HG02678 (cell line): ENCODE results near the gene HSD17B7.
"Not testable (repeated sequence)": the region's sequence is repeated elsewhere in the genome, so short reads cannot be mapped to it uniquely, and the experiment has no call there.

Experiments
- ATAC-seq: cut with Tn5 transposase; IDR thresholded peaks from one replicate; pipeline ENCODE4 v1.9.1; 2021; ENCODE audit warnings: mild to moderate bottlenecking, moderate library complexity; ENCODE audit not compliant: unreplicated experiment

HSD17B7 gene

GRCh38 chr1:162790303-162790984, at the start of gene HSD17B7:
Gene HSD17B7, plus strand, starts transcription at chr1:162790702. Its CDS starts 99 bp downstream, at chr1:162790801.
- peak; percentile 99 for ATAC-seq

GRCh38 chr1:162740755-162741154, 49.7 kb upstream of the HSD17B7 start:
- no peak for ATAC-seq

- ATAC-seq = no peak
Measured at GRCh38 chr1:162741574-162741973, 48.9 kb upstream of the HSD17B7 start.

- not testable (repeated sequence) for ATAC-seq
Measured at GRCh38 chr1:162746264-162746942, 44.1 kb upstream of the HSD17B7 start.

GRCh38 chr1:162753001-162753658, 37.4 kb upstream of the HSD17B7 start:
- no peak for ATAC-seq

GRCh38 chr1:162753998-162754585, 36.4 kb upstream of the HSD17B7 start:
- ATAC-seq = no peak

GRCh38 chr1:162755306-162755705, 35.2 kb upstream of the HSD17B7 start:
- ATAC-seq = no peak

GRCh38 chr1:162756523-162756922, 34.0 kb upstream of the HSD17B7 start:
- no peak for ATAC-seq

- ATAC-seq = no peak
Measured at GRCh38 chr1:162757476-162757875, 33.0 kb upstream of the HSD17B7 start.

GRCh38 chr1:162765788-162766187, 24.7 kb upstream of the HSD17B7 start:
- ATAC-seq = no peak

GRCh38 chr1:162772571-162773154, 17.8 kb upstream of the HSD17B7 start:
- ATAC-seq = no peak

GRCh38 chr1:162774007-162774406, 16.5 kb upstream of the HSD17B7 start:
- ATAC-seq = no peak

- ATAC-seq = no peak
Measured at GRCh38 chr1:162779043-162779442, 11.5 kb upstream of the HSD17B7 start.

GRCh38 chr1:162782671-162783070, 7.8 kb upstream of the HSD17B7 start:
- no peak for ATAC-seq

- ATAC-seq = not testable (repeated sequence)
Measured at GRCh38 chr1:162784926-162785325, 5.6 kb upstream of the HSD17B7 start.

- not testable (repeated sequence) for ATAC-seq
Measured at GRCh38 chr1:162788783-162789182, 1.7 kb upstream of the HSD17B7 start.

- not testable (repeated sequence) for ATAC-seq
Measured at GRCh38 chr1:162790985-162791357, 469 bp downstream of the HSD17B7 start.

- ATAC-seq = not testable (repeated sequence)
Measured at GRCh38 chr1:162794284-162794683, 3.8 kb downstream of the HSD17B7 start.

GRCh38 chr1:162796617-162797279, 6.2 kb downstream of the HSD17B7 start:
- ATAC-seq = not testable (repeated sequence)

GRCh38 chr1:162799995-162800830, 9.7 kb downstream of the HSD17B7 start:
- peak; percentile 51 for ATAC-seq
